GM12878 (cell line): ENCODE results near the gene GPR4. TPM values are rescaled to one million over a fixed set of nuclear protein-coding genes. Genes with fewer than 3 reads are reported as not detected.

Experiments used
- ATAC-seq: fragments of 200-7000 bp; cut with Tn5 transposase; 3 replicates; pipeline ENCODE4 v1.9.1; 2020; ENCODE audit warnings: mild to moderate bottlenecking, moderate library complexity
- BruUV-seq: library from RNA; stranded (reverse); fragments of 400-500 nt; replicated peaks from 2 replicates; lab custom pipeline; 2021; lab: Mats Ljungman, UMichigan
- CTCF ChIA-PET: fragments of 300-600 bp; sonication (Branson Sonifier 250); formaldehyde crosslinking; extraction: SDS; loops from one replicate; lab custom pipeline; 2021; ENCODE audit warnings: inconsistent platforms; lab: Yijun Ruan, JAX
- POLR2A ChIA-PET: fragments of 350-600 bp; formaldehyde crosslinking; extraction: SDS; loops from one replicate; lab custom pipeline; 2021; ENCODE audit warnings: inconsistent platforms; lab: Charles Lee
- RAD21 ChIA-PET: fragments of 300-600 bp; sonication (Branson Sonifier 250); formaldehyde crosslinking; loops from one replicate; lab custom pipeline; 2023; ENCODE audit warnings: antibody characterized with exemption; ENCODE audit not compliant: unreplicated experiment; lab: Charles Lee
- SMC1A ChIA-PET: fragments of 300-600 bp; sonication (Branson Sonifier 250); formaldehyde crosslinking; loops from one replicate; lab custom pipeline; 2023; ENCODE audit not compliant: unreplicated experiment, uncharacterized antibody; lab: Charles Lee
- DNase-seq: peaks from one replicate; pipeline ENCODE4 v3.0.0-alpha.2; 2011; ENCODE audit warnings: low read depth, low spot score
- FAIRE-seq: peaks from 3 replicates; lab custom pipeline; 2011; peaks lifted over from hg19 to GRCh38; lab: Jason Lieb, UNC
- H2AFZ ChIP-seq: 2 replicates; pipeline ENCODE4 v1.6.0; 2011; ENCODE audit warnings: low read depth, low read length, control low read depth; ENCODE audit not compliant: control insufficient read depth
- H3K27ac ChIP-seq: 2 replicates; pipeline ENCODE4 v1.5.1; 2011; ENCODE audit warnings: control low read depth; ENCODE audit not compliant: control insufficient read depth, insufficient read depth
- H3K27me3 ChIP-seq, 2 experiments: replicated peaks in 1 of 2; 2 replicates each; pipeline versions ENCODE4 v1.6.0 to v1.6.1; 2011; ENCODE audit warnings: low read length in 1 of 2; ENCODE audit not compliant: control insufficient read depth in 2 of 2, insufficient read depth in 2 of 2
- H3K36me3 ChIP-seq, 2 experiments: 2 replicates each; pipeline ENCODE4 v1.5.1; 2011; ENCODE audit warnings: low read length in 1 of 2; ENCODE audit not compliant: control insufficient read depth in 2 of 2, insufficient read depth in 2 of 2
- H3K4me1 ChIP-seq: 2 replicates; pipeline ENCODE4 v1.6.1; 2011; ENCODE audit warnings: mild to moderate bottlenecking, low read length, moderate library complexity, mixed read lengths; ENCODE audit not compliant: control insufficient read depth, insufficient read depth
- H3K4me2 ChIP-seq: 2 replicates; pipeline ENCODE4 v1.6.0; 2011; ENCODE audit warnings: control low read depth; ENCODE audit not compliant: control insufficient read depth, insufficient read depth
- H3K4me3 ChIP-seq: fragments of 200-600 bp; sonication (generic); 2 replicates; pipeline ENCODE4 v1.5.1; 2016
- H3K79me2 ChIP-seq: 2 replicates; pipeline ENCODE4 v1.6.0; 2011; ENCODE audit warnings: low read length; ENCODE audit not compliant: control insufficient read depth, insufficient read depth
- H3K9ac ChIP-seq: 2 replicates; pipeline ENCODE4 v1.8.0; 2011; ENCODE audit warnings: low read length, control low read depth, mixed read lengths; ENCODE audit not compliant: control insufficient read depth, insufficient read depth
- H3K9me3 ChIP-seq: replicated peaks from 3 replicates; pipeline ENCODE4 v1.5.1; 2011; ENCODE audit warnings: mild to moderate bottlenecking, low read length; ENCODE audit not compliant: control insufficient read depth, insufficient read depth
- H4K20me1 ChIP-seq: 2 replicates; pipeline ENCODE4 v1.6.0; 2011; ENCODE audit not compliant: control insufficient read depth, insufficient read depth
- BCLAF1 ChIP-seq: fragments of 450-650 bp; IDR thresholded peaks from 2 replicates; pipeline ENCODE4 v1.6.1; 2017; ENCODE audit warnings: antibody characterized with exemption, mild to moderate bottlenecking, moderate library complexity
- CBX5 ChIP-seq: sonication (generic); IDR thresholded peaks from 2 replicates; pipeline ENCODE4 v1.6.1; 2016; ENCODE audit warnings: low read depth, moderate library complexity, mild to moderate bottlenecking, inconsistent platforms
- ESRRA ChIP-seq: IDR thresholded peaks from 2 replicates; pipeline ENCODE4 v1.6.1; 2012; ENCODE audit warnings: mild to moderate bottlenecking, low read length, improper control_type of control experiment
- ETV6 ChIP-seq, 2 experiments: fragments of 450-650 bp in 1 of 2; IDR thresholded peaks in 1 of 2; conservative IDR thresholded peaks in 1 of 2; 2 replicates each; pipeline ENCODE4 v1.6.1; 2014; ENCODE audit warnings: antibody characterized with exemption in 1 of 2, borderline replicate concordance in 1 of 2, low read depth in 1 of 2, mild to moderate bottlenecking in 1 of 2, moderate library complexity in 1 of 2
- GABPA ChIP-seq: IDR thresholded peaks from 2 replicates; pipeline ENCODE4 v1.6.1; 2014; ENCODE audit warnings: antibody characterized with exemption, low read depth, mild to moderate bottlenecking, inconsistent platforms
- MYC ChIP-seq: IDR thresholded peaks from 2 replicates; pipeline ENCODE4 v1.6.1; 2011; ENCODE audit warnings: mild to moderate bottlenecking, low read length, moderate library complexity, inconsistent platforms; ENCODE audit not compliant: insufficient read depth, insufficient replicate concordance, insufficient read length, severe bottlenecking
- NRF1 ChIP-seq: conservative IDR thresholded peaks from 2 replicates; pipeline ENCODE4 v1.6.1; 2011; ENCODE audit warnings: mild to moderate bottlenecking, low read depth, low read length, improper control_type of control experiment
- PAX5 ChIP-seq: IDR thresholded peaks from 2 replicates; pipeline ENCODE4 v1.6.1; 2011; ENCODE audit warnings: low read depth, low read length, borderline replicate concordance
- PML ChIP-seq: IDR thresholded peaks from 2 replicates; pipeline ENCODE4 v1.6.1; 2012; ENCODE audit warnings: low read length, inconsistent platforms
- SKIL ChIP-seq: fragments of 450-650 bp; IDR thresholded peaks from 2 replicates; pipeline ENCODE4 v1.6.1; 2017; ENCODE audit warnings: mild to moderate bottlenecking, low read depth, inconsistent platforms; ENCODE audit not compliant: poor library complexity, severe bottlenecking
- SMARCA5 ChIP-seq: fragments of 450-650 bp; IDR thresholded peaks from 2 replicates; pipeline ENCODE4 v1.6.1; 2017; ENCODE audit warnings: mild to moderate bottlenecking
- SMC3 ChIP-seq: IDR thresholded peaks from 2 replicates; pipeline ENCODE4 v1.6.1; 2011; ENCODE audit warnings: low read length, improper control_type of control experiment, borderline replicate concordance
- STAT3 ChIP-seq: IDR thresholded peaks from 2 replicates; pipeline ENCODE4 v1.6.1; 2011; ENCODE audit warnings: low read depth, low read length, improper control_type of control experiment
- TARDBP ChIP-seq: IDR thresholded peaks from 2 replicates; pipeline ENCODE4 v1.6.1; 2016; ENCODE audit warnings: borderline replicate concordance
- ZBTB4 ChIP-seq: fragments of 450-650 bp; formaldehyde crosslinking; IDR thresholded peaks from 2 replicates; pipeline ENCODE4 v1.4.0; 2022; ENCODE audit warnings: mild to moderate bottlenecking, moderate library complexity
- WGBS: methylation state at CpG from one replicate; pipeline ENCODE4 v1.1.6; 2016; ENCODE audit warnings: low lambda C conversion rate; ENCODE audit not compliant: insufficient replicate concordance, insufficient coverage; ENCODE audit errors: missing lambda C conversion rate; 5-methylcytosine and 5-hydroxymethylcytosine counted together
- in situ Hi-C: fragments of 300-500 bp; cut with MboI; formaldehyde crosslinking; loops from 9 replicates; pipeline ENCODE4 v1.14.3; 2018; ENCODE audit warnings: mixed read lengths
- intact Hi-C: fragments of 100-400 bp; cut with micrococcal nuclease; formaldehyde crosslinking; loops from one replicate; pipeline ENCODE4 v1.14.2; 2022; ENCODE audit not compliant: unreplicated experiment
- polyA plus RNA-seq, 11 experiments: library from polyadenylated mRNA; depleted of rRNA in 4 of 11; unstranded in 6 of 11; stranded (reverse) in 5 of 11; fragments of >200 nt; fragmentation: Nextera tagmentation in 4 of 11; fragmentation: Illumina TruSeq in 1 of 11; extraction: Ambion mirVana in 4 of 11; extraction: Trizol in 1 of 11; gene quantifications; 1 replicate in 1 of 11; 2 replicates in 10 of 11; pipeline versions ENCODE4 v1.2.1 to v1.2.3, GENCODE V29; 2011 to 2016; ENCODE audit warnings: inconsistent platforms in 2 of 11, missing spikeins in 2 of 11, low read depth in 1 of 11
- total RNA-seq, 4 experiments: library from RNA; depleted of rRNA in 3 of 4; stranded (reverse); fragments of >200 nt in 3 of 4; fragmentation: Illumina TruSeq in 1 of 4; extraction: Trizol in 1 of 4; gene quantifications; 2 replicates each; pipeline versions ENCODE4 v1.2.1 to v1.2.3, GENCODE V29; 2013 to 2021

Gene GPR4
- total and polyA plus RNA-seq, 10 of the 15 experiments (the other 5 are each of a cell fraction or from before 2014, with no cell fraction given) = not detected

- TF ChIP-seq ZBTB4 (no peak), SKIL (no peak), PML (no peak)
Observed at GRCh38 chr19:45592366-45592765, 9.6 kb downstream of the GPR4 start (continued).

- BruUV-seq = no TSS peak
- no peaks in the 10 kb centered on the region for H3K79me2 ChIP-seq
- no peak overlapping the region for H3K4me2 ChIP-seq
- FAIRE-seq (no peak), ATAC-seq (no peak), DNase-seq (no peak)
- 77% methylated on average over 21 of the region's 21 CpGs for WGBS
- no peaks in the 10 kb centered on the region for H4K20me1 ChIP-seq
- intact Hi-C loops (loop anchor here (1.0 kb wide), 1 partner anchor 51 kb away; no protein-coding TSS in a partner anchor), in situ Hi-C loops (no loop called here)
- H3K36me3 ChIP-seq = no peaks in the 10 kb centered on the region
- ChIA-PET POLR2A (no interaction called here), RAD21 (interaction anchor here (1.7 kb wide), 1 partner anchor 50 kb away, joined by 5 read pairs; no protein-coding TSS in a partner anchor), SMC1A (interaction anchor here (1.6 kb wide), 1 partner anchor 50 kb away, joined by 5 read pairs; no protein-coding TSS in a partner anchor), CTCF (interaction anchor here (0.9 kb wide), 1 partner anchor 38 kb away, joined by 3 read pairs; no protein-coding TSS in a partner anchor)
- H3K4me1 ChIP-seq = no peaks in the 10 kb centered on the region; the same call in 1 of the 2 replicates
- H3K27me3 ChIP-seq = no peaks in the 10 kb centered on the region
- H3K9ac ChIP-seq = no peak overlapping the region
- H3K9me3 ChIP-seq = no peaks in the 10 kb centered on the region; the same call in 2 of the 3 replicates
- H2AFZ ChIP-seq = no peak overlapping the region
- no peak overlapping the region for H3K27ac ChIP-seq
- no peak overlapping the region for H3K4me3 ChIP-seq
- no peak for TF ChIP-seq MYC
- no peak for TF ChIP-seq SMC3
- TF ChIP-seq ESRRA = no peak
- no peak for TF ChIP-seq PAX5
- TF ChIP-seq GABPA = no peak
- no peak for TF ChIP-seq NRF1
- TF ChIP-seq TARDBP = no peak
- TF ChIP-seq BCLAF1 = no peak
- no peak for TF ChIP-seq CBX5
- TF ChIP-seq SMARCA5 = no peak
- TF ChIP-seq ETV6 (conservative IDR thresholded peaks at IDR 0.05 in 1 of 2, IDR thresholded peaks at IDR 0.05 in 1 of 2; ENCODE audit: borderline replicate concordance in 1 of 2, low read depth in 1 of 2) = no peak
- TF ChIP-seq STAT3 = no peak
Observed at GRCh38 chr19:45591638-45592005, 10.4 kb downstream of the GPR4 start.
